HepG2 (cell line): ENCODE data around the gene TSSK2.

Source experiments
- AFF4 ChIP-seq: sonication (generic); formaldehyde crosslinking; IDR thresholded peaks from 2 replicates; pipeline ENCODE4 v1.4.0; 2020; ENCODE audit warnings: missing genetic modification reagents
- BRCA1 ChIP-seq: sonication (generic); formaldehyde crosslinking; IDR thresholded peaks from 2 replicates; pipeline ENCODE4 v1.4.0; 2020; ENCODE audit warnings: missing genetic modification reagents
- CEBPB ChIP-seq: IDR thresholded peaks from 2 replicates; pipeline ENCODE4 v1.6.1; 2011; ENCODE audit warnings: low read depth, low read length, improper control_type of control experiment, borderline replicate concordance
- CTCF ChIP-seq: sonication (generic); formaldehyde crosslinking; IDR thresholded peaks from 2 replicates; pipeline ENCODE4 v1.5.0; 2020; ENCODE audit warnings: mild to moderate bottlenecking, missing genetic modification reagents, moderate library complexity
- EP300 ChIP-seq, 3 experiments: sonication (generic) in 1 of 3; formaldehyde crosslinking in 1 of 3; IDR thresholded peaks; 2 replicates each; pipeline versions ENCODE4 v1.5.1 to v1.6.1; 2011 to 2020; ENCODE audit warnings: low read depth in 2 of 3, low read length in 2 of 3, borderline replicate concordance in 1 of 3, improper control_type of control experiment in 1 of 3, mild to moderate bottlenecking in 1 of 3, missing genetic modification reagents in 1 of 3, moderate library complexity in 1 of 3
- MXI1 ChIP-seq: IDR thresholded peaks from 3 replicates; pipeline ENCODE4 v1.6.1; 2012; ENCODE audit warnings: low read depth, low read length, inconsistent platforms, borderline replicate concordance
- PREB ChIP-seq: sonication (generic); formaldehyde crosslinking; IDR thresholded peaks from 2 replicates; pipeline ENCODE4 v1.4.0; 2020; ENCODE audit warnings: missing genetic modification reagents
- RAD51 ChIP-seq: fragments of 450-650 bp; IDR thresholded peaks from 2 replicates; pipeline ENCODE4 v1.6.1; 2016; ENCODE audit warnings: borderline replicate concordance
- REST ChIP-seq, 2 experiments: IDR thresholded peaks; 2 replicates each; pipeline ENCODE4 v1.6.1; 2011 to 2012; ENCODE audit warnings: low read length in 2 of 2, borderline replicate concordance in 1 of 2, low read depth in 1 of 2, mild to moderate bottlenecking in 1 of 2, moderate library complexity in 1 of 2
- ZNF576 ChIP-seq: sonication (generic); formaldehyde crosslinking; IDR thresholded peaks from 2 replicates; pipeline ENCODE4 v1.4.0; 2020; ENCODE audit warnings: mild to moderate bottlenecking, missing genetic modification reagents
- ZNF670 ChIP-seq: sonication (generic); formaldehyde crosslinking; IDR thresholded peaks from 2 replicates; pipeline ENCODE4 v1.8.0; 2022; ENCODE audit warnings: mild to moderate bottlenecking, missing genetic modification reagents, borderline replicate concordance

- TF ChIP-seq RAD51 = no peak
- no peak for TF ChIP-seq MXI1
- no peak for TF ChIP-seq PREB (CRISPR knock-in tag)
- TF ChIP-seq ZNF576 (CRISPR knock-in tag) = no peak
- TF ChIP-seq EP300 (IDR thresholded peaks at IDR 0.05; ENCODE audit: low read depth in 2 of 2, low read length in 2 of 2) = no peak
- no peak for TF ChIP-seq EP300 (CRISPR knock-in tag; IDR thresholded peaks at IDR 0.05; ENCODE audit: borderline replicate concordance)
- no peak for TF ChIP-seq BRCA1
- TF ChIP-seq CEBPB = no peak
- no peak for TF ChIP-seq ZNF670 (CRISPR knock-in tag)
- peak; percentile 48 for TF ChIP-seq CTCF (CRISPR knock-in tag)
- no peak for TF ChIP-seq REST (IDR thresholded peaks at IDR 0.05; ENCODE audit: borderline replicate concordance in 1 of 2, low read depth in 1 of 2, low read length in 2 of 2)
- no peak for TF ChIP-seq AFF4 (CRISPR knock-in tag)
Observed at GRCh38 chr22:19168088-19168890, 37.2 kb downstream of the TSSK2 start.
